H54 (cell line): ENCODE data around the gene SLC38A7.
"Not testable (repeated sequence)": the region's sequence is repeated elsewhere in the genome, so short reads cannot be mapped to it uniquely, and the experiment has no call there.

Experiments used
- DNase-seq: peaks from one replicate; pipeline ENCODE4 v3.0.0; 2011; ENCODE audit warnings: low spot score, mixed read lengths; ENCODE audit not compliant: insufficient read length
- FAIRE-seq: peaks from 3 replicates; lab custom pipeline; 2011; peaks lifted over from hg19 to GRCh38; lab: Jason Lieb, UNC
- POLR2A ChIP-seq: IDR thresholded peaks from 2 replicates; pipeline ENCODE4 v1.6.1; 2011; ENCODE audit warnings: low read depth, mild to moderate bottlenecking, low read length

Gene SLC38A7

DNA sequence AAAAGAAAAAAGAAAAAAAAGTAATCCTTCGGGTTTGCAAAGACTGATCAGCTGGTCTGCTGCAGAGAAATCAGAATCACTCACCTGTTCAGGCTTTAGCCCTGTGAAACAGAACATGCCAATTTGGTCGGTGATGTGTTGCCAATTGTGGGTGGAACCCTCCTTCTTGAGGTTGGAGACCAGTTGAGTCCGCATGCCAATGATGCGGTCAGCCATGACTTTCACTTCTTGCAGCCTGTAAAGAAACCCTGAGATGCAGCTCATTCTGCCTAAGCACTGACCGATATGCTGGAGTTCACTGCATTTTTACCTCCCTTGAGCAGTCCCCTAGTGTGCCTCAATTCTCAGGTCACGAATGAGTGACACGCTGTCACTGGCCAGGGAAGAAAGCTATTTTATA lies 24.8 kb upstream of the SLC38A7 start:
- DNase-seq, result no peak
- no peak for FAIRE-seq
- no peak for TF ChIP-seq POLR2A

DNA sequence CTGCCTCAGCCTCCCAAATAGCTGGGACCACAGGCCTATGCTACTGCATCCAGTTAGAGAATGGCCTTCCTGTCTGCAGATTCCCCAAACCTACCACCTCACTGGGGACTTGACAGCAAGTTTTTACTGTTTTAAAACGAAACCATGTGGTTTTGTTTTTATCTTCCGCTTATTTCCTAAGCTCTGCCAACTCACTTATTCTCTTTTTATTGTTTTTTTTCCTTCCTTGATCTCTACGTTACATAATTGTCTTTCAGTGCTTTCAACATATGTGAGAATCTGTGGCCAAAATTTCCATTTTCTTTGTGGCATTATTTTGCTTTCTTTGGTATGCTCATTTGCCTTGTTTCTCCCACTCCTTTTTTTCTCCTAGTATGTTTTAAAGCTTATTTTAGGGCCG lies 14.6 kb upstream of the SLC38A7 start:
- no peak for FAIRE-seq
- no peak for DNase-seq
- no peak for TF ChIP-seq POLR2A

DNA sequence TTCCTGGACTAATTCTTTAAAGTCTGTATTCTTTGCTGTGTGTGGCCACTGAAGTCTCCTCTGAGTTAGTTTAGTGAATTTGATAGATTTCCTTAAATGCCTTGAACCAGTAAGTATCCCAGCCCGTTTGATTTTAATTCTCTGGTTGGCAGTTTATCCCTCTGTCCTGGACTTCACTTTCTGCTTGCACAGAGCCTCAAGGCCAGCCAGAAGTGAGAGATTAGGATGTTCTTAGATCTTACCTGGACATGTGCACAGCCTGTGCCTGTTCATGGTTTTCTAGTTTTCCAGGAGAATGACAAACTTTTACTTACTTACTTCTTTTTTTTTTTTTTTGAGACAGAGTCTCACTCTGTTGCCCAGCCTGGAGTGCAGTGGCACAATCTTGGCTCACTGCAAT lies 10.8 kb upstream of the SLC38A7 start:
- FAIRE-seq, result no peak
- no peak for TF ChIP-seq POLR2A
- DNase-seq, result no peak

DNA sequence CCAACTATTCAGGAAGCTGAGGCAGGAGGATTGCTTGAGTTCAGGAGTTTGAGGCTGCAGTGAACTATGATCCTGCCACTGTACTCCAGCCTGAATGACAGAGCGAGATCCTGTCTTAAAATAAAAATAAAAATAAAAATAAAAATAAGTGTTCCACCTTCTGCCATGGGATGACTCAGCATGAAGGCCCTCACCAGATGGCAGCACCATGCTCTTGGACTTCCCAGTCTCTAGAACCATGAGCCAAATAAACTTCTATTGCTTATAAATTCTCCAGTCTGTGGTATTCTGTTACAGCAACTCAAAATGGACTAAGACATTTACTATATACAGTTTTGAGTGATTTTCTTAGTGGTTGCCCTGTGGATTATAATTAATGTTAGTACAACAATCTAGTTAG lies 7.9 kb upstream of the SLC38A7 start:
- no peak for FAIRE-seq
- DNase-seq, result no peak
- no peak for TF ChIP-seq POLR2A

DNA sequence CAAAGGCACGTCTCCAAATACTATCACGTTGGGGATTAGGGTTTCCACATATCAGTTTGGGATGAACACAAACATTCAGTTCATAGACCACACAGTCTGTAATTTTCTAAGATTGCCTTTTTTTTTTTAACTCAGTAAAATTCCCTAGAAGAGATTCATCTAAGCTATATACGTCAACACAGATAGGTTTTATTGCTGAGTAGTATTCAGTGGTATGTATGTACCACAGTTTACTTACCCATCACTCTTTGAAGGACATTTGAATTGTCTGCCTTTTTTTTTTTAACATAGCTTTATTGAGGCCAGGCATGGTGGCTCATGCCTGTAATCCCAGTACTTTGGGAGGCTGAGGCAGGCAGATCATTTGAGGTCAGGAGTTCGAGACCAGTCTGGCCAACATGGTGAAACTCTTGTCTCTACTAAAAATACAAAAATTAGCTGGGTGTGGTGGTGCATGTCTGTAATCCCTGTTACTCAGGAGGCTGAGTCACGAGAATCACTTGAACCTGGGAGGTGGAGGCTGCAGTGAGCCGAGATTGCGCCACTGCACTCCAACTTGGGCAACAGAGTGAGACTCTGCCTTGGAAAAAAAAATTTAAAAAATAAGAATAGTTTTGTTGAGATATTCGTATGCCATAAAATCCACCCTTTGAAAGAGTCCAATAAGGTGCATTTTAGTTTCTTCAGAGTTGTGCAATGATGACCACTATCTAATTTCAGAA lies 2.6 kb upstream of the SLC38A7 start:
- not testable (repeated sequence) for FAIRE-seq, DNase-seq

DNA sequence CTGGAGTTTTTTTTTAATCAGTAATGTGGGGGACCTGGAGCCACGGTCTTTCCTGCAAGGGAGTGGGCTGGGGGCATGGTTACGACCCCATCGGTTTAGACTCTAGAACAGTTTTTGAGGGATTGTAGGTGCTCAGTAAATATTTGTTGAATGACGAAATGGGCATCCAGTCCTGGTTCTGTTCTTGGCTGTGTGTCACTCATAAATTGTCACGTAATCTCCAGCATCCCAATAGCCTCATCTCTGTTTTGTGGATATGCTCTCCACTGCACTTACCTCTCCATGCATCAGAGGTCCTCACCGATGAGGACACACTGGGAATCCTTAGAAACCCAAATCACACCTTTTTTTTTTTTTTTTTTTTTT lies 497 bp upstream of the SLC38A7 start:
- FAIRE-seq (no peak), DNase-seq (no peak)
- TF ChIP-seq POLR2A, result no peak

DNA sequence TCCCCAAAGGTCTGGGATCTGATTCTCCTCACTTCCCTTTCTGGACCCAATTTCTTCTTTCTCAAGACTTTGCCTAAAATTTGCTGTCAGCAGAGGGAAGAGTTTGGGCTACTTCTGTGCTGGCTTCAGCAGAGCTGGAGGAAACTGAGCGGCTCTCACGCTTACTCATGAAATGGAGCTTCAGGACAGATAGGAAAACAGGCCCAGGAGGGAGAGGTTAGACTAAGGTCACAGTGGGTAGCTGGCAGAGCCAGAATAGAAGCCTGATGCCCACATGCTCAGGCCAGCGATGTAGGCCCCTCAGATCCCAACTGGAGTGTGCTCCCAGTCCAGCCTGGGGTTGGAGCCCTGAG lies 593 bp downstream of the SLC38A7 start:
- TF ChIP-seq POLR2A, result no peak
- no peak for FAIRE-seq
- no peak for DNase-seq

DNA sequence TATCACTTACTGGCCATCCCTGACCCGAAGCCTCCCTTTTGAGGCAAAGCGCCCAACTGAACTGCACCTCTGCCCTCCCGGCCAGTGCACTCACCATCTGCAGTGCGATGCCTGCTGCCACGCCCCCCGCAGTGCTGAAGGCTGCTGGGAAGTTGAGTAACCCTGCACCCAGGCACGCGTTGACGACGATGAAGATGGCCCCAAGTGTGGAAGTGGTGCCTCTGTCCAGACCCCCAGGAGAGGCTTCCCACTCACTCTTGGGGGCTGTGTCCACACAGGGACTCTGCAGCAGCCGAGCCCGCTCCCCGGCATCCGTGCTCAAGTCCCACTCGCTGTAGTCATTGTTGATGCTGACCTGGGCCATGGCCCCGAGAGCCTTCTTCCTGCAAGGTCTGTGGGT lies 4.8 kb downstream of the SLC38A7 start:
- no peak for TF ChIP-seq POLR2A
- FAIRE-seq (no peak), DNase-seq (no peak)

DNA sequence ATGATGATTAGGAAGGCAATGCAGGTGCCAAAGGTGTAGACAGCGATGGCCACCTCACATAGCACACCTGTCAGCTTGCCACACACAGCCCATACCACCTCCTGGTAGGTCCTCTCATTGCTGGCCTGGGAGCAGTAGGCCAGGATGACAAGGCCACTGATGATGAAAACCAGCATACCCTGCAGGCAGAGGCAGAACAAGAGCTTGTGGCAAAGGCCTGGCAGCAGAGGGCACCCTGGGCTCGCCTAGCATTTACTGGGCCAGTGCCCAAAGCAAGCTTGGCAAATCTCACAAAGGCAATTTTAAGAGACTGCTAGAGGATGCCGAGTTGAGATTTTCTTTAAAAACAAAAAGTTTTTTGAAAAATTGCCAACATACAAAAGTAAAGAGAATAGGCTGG lies 5.9 kb downstream of the SLC38A7 start:
- no peak for FAIRE-seq
- no peak for TF ChIP-seq POLR2A
- DNase-seq, result peak; percentile 36

DNA sequence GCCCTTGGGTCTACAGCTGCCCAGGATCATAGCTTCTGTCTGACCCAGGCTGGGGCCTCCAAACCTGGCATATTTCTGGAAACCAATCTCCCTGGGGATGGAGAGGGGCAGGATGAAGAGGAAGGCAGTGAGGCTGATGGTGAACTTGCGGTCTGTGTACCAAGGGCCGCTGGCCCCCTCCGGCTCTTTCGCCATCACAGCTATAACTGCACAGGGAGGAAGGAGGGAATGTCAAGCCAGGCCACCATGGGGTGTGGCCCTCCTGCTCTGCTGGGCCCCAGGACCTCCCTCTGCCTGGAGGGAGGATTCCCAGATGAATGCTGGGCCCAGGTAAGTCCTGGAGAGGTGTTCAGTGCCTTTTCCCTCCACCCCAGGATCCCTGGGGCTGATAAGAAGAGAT lies 6.3 kb downstream of the SLC38A7 start:
- no peak for TF ChIP-seq POLR2A
- FAIRE-seq, result no peak
- DNase-seq, result no peak

DNA sequence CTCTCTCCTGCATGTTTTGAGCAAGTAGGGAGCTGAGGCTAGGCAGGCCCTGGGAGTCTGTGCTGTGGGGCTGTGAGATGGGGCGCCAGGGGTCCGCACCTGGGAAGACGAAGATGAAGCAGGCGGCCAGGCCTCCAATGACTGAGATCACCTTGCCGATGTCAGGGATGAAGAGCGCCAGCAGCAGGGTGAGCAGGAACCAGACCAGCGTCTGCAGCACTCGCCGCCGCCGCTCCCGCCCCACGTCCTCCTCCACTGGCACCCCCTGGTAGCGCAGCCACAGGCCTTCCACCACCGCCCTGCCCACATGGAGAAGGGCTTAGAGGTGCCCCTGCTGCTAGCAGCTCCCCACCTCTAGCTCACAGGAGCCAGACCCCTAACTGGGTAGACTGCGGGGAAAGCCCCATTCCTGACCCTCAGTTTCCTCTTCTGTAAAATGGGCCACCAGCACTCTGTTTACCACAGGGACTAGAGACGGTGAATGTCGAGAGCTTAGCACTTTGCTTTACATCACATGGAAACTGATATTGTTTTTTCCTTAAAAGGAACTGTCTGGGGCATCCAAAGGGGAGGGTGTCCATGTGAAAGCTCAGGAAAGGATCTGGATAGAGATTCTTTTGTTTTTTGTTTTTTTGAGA lies 13.5 kb downstream of the SLC38A7 start:
- no peak for DNase-seq
- TF ChIP-seq POLR2A, result no peak
- no peak for FAIRE-seq

DNA sequence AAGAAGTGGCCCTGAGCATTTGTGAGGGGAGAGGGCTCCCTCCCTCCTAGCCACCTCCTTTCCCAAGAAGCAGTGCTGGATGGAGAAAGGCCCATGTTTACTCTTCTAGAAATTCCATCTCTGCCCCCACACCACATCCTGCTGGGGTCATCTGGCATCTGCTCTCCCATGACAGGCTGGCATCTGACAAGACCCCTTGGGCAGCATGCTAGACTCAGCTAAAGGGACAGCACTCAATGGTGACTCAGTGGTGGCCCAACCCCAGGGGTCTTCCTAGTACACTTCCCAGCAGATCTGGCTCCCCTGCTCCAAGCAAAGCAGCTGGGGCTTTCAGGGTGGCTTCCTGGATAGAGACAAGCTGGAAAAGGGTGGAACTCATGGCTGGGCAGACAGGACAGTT lies 14.4 kb downstream of the SLC38A7 start:
- DNase-seq, result no peak

DNA sequence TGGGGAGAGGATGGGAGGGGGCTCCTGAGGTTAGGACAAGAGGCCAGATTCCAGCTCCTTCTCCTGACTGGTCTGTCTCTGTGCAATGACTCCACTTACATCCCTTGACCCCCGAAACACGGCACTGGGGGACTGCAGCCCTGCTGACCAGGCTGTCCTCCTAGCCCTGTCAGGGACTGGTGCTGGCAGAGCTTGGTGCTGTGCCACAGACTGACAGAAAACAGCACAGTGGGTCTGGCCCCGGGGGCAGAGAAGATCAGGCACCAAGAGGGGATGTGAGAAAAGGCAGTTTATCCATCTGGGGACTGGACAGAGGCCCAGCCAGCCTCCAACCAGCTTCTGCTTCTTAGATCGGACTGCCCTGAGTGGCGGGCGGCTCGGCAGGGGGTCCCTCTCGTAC lies 19.4 kb downstream of the SLC38A7 start:
- FAIRE-seq (no peak), DNase-seq (no peak)
- TF ChIP-seq POLR2A, result no peak

More for the DNA sequence above, 14.4 kb downstream of the SLC38A7 start:
- TF ChIP-seq POLR2A, result no peak
- no peak for FAIRE-seq

DNA sequence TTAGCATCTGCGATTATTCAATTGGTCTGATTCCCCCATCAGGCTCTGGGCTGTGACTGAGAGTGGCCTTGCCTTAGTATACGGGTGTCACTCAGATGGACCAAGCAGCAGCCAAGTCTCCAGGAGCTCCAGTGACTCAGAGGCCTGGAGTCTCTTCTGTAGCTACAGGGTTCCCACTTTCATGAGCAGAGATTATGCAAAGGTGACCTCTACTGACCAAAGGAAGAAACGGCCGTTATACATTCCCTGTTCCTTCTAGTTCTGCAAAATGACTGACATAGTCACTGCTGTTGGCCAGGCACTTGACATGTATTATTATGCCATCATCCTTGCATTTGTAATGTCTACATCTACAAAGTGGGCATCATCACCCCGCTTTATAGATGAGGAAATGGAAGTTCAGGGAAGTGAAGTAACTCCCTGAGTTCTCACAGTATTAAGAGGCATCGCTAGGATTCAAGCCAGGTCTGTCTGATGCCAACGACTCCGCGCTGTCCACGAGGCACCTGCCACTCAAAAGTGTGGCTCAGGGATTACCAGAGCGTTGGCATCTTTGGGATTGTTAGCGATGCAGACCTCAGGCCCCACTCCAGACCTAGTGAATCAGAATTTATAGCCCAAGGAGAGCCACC lies 23.3 kb downstream of the SLC38A7 start:
- peak; percentile 88 for DNase-seq
- peak; percentile 95 for FAIRE-seq

DNA sequence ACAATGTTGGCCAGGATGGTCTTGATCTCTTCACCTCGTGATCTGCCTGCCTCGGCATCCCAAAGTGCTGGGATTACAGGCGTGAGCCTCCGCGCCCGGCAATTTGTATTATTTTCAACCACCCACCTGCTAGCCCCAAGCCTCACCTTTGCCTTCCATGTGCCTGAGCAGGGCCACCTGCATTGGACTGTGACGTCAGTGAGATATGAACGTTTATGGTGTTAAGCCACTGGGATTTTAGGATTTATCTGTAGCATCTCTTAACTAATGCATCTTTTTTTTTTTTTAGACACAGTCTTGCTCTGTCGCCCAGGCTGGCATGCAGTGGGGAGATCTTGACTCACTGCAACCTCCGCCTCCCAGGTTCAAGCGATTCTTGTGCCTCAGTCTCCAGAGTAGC lies 24.7 kb downstream of the SLC38A7 start:
- FAIRE-seq, DNase-seq: not testable (repeated sequence)

More for the DNA sequence above, 23.3 kb downstream of the SLC38A7 start:
- TF ChIP-seq POLR2A, result no peak
